ENCODE results near the gene HOXA2.

- TF ChIP-seq POLR2A (IDR thresholded peaks at IDR 0.05) (no peak), CTCF (IDR thresholded peaks at IDR 0.05) (no peak)
Observed at GRCh38 chr7:27078616-27079233, 23.8 kb downstream of the HOXA2 start.
